ENCODE results near the gene UNC13D. TPM values are rescaled to one million over a fixed set of nuclear protein-coding genes. Genes with fewer than 3 reads are reported as not detected.

UNC13D gene
- total RNA-seq, 1 donor from 2014 or later, result 11.5 TPM

GRCh38 chr17:75821552-75821951, 22.7 kb downstream of the UNC13D start:
- Mint-ChIP-seq H3K4me1 (ENCODE audit: unreplicated experiment) (no peaks in the 10 kb centered on the region), H3K27ac (ENCODE audit: unreplicated experiment) (no peak overlapping the region), H3K4me3 (ENCODE audit: unreplicated experiment) (peak overlapping the region; percentile 84), H3K36me3 (ENCODE audit: low read depth, unreplicated experiment) (peaks cover 30% of the 10 kb centered on the region), H3K27me3 (ENCODE audit: unreplicated experiment) (peaks cover 4% of the 10 kb centered on the region), H3K9me3 (ENCODE audit: unreplicated experiment) (no peaks in the 10 kb centered on the region)
- no peak for TF ChIP-seq CTCF (IDR thresholded peaks at IDR 0.05; ENCODE audit: unreplicated experiment)
- no peak for DNase-seq (ENCODE audit: low spot score)

GRCh38 chr17:75820094-75821080, 23.8 kb downstream of the UNC13D start:
- no peak for TF ChIP-seq CTCF (IDR thresholded peaks at IDR 0.05; ENCODE audit: unreplicated experiment)
- Mint-ChIP-seq H3K27ac (ENCODE audit: unreplicated experiment) (no peak overlapping the region), H3K4me1 (ENCODE audit: unreplicated experiment) (no peaks in the 10 kb centered on the region), H3K4me3 (ENCODE audit: unreplicated experiment) (peak overlapping the region; percentile 56), H3K36me3 (ENCODE audit: low read depth, unreplicated experiment) (peaks cover 33% of the 10 kb centered on the region), H3K9me3 (ENCODE audit: unreplicated experiment) (no peaks in the 10 kb centered on the region), H3K27me3 (ENCODE audit: unreplicated experiment) (peaks cover 4% of the 10 kb centered on the region)
- DNase-seq (ENCODE audit: low spot score), result no peak

- Mint-ChIP-seq H3K9me3 (ENCODE audit: unreplicated experiment) (no peaks in the 10 kb centered on the region), H3K36me3 (ENCODE audit: low read depth, unreplicated experiment) (peaks cover 33% of the 10 kb centered on the region), H3K4me3 (ENCODE audit: unreplicated experiment) (no peak overlapping the region), H3K4me1 (ENCODE audit: unreplicated experiment) (no peaks in the 10 kb centered on the region), H3K27me3 (ENCODE audit: unreplicated experiment) (peaks cover 4% of the 10 kb centered on the region), H3K27ac (ENCODE audit: unreplicated experiment) (no peak overlapping the region)
- TF ChIP-seq CTCF (IDR thresholded peaks at IDR 0.05; ENCODE audit: unreplicated experiment), result no peak
- no peak for DNase-seq (ENCODE audit: low spot score)
Observed at GRCh38 chr17:75819678-75820077, 24.5 kb downstream of the UNC13D start.

- TF ChIP-seq CTCF (IDR thresholded peaks at IDR 0.05; ENCODE audit: unreplicated experiment), result no peak
- Mint-ChIP-seq H3K36me3 (ENCODE audit: low read depth, unreplicated experiment) (peaks cover 34% of the 10 kb centered on the region), H3K4me3 (ENCODE audit: unreplicated experiment) (no peak overlapping the region), H3K4me1 (ENCODE audit: unreplicated experiment) (no peaks in the 10 kb centered on the region), H3K27me3 (ENCODE audit: unreplicated experiment) (peaks cover 5% of the 10 kb centered on the region), H3K9me3 (ENCODE audit: unreplicated experiment) (no peaks in the 10 kb centered on the region), H3K27ac (ENCODE audit: unreplicated experiment) (peak overlapping the region; percentile 4)
- no peak for DNase-seq (ENCODE audit: low spot score)
Observed at GRCh38 chr17:75819116-75819515, 25.1 kb downstream of the UNC13D start.

- no peak for DNase-seq (ENCODE audit: low spot score)
- peaks cover 37% of the 10 kb centered on the region for H3K36me3 Mint-ChIP-seq (ENCODE audit: low read depth, unreplicated experiment)
Observed at GRCh38 chr17:75818326-75818885, 25.8 kb downstream of the UNC13D start.

More at GRCh38 chr17:75818326-75818885, 25.8 kb downstream of the UNC13D start:
- no peak overlapping the region for H3K4me3 Mint-ChIP-seq (ENCODE audit: unreplicated experiment)
- no peak overlapping the region for H3K27ac Mint-ChIP-seq (ENCODE audit: unreplicated experiment)
- peaks cover 7% of the 10 kb centered on the region for H3K27me3 Mint-ChIP-seq (ENCODE audit: unreplicated experiment)
- H3K9me3 Mint-ChIP-seq (ENCODE audit: unreplicated experiment), result no peaks in the 10 kb centered on the region
- H3K4me1 Mint-ChIP-seq (ENCODE audit: unreplicated experiment), result no peaks in the 10 kb centered on the region
- no peak for TF ChIP-seq CTCF (IDR thresholded peaks at IDR 0.05; ENCODE audit: unreplicated experiment)

All from endothelial cell (in vitro differentiated cells).